Heart right ventricle (tissue), 16 donors: Measurements from ENCODE around the gene NR5A2. TPM values are rescaled to one million over a fixed set of nuclear protein-coding genes. Genes with fewer than 3 reads are reported as not detected.
A peak's percentile ranks its signal among the peaks of the same experiment; 100 is the strongest.

Experiments
- ATAC-seq, 8 donors: fragments of 200-7000 bp; cut with Tn5 transposase; one replicate each; pipeline ENCODE4 v1.9.1; 2020; ENCODE audit warnings: mild to moderate bottlenecking in 8 of 8, moderate library complexity in 8 of 8, moderate number of reproducible peaks in 1 of 8
- DNase-seq, 2 donors: peaks; one replicate each; pipeline ENCODE4 v3.0.0-alpha.2; 2020
- H3K27ac ChIP-seq, 10 donors: fragments of 200-600 bp; sonication (generic) in 2 of 10; one replicate each; pipeline versions ENCODE4 v1.5.0 to v1.8.0; 2020 to 2022; ENCODE audit warnings: mild to moderate bottlenecking in 3 of 10
- H3K27me3 ChIP-seq, 7 donors: fragments of 200-600 bp; one replicate each; pipeline ENCODE4 v1.8.0; 2021 to 2022; ENCODE audit warnings: mild to moderate bottlenecking in 2 of 7
- H3K36me3 ChIP-seq, 9 donors: fragments of 200-600 bp; sonication (generic) in 1 of 9; one replicate each; pipeline versions ENCODE4 v1.5.0 to v1.8.0; 2020 to 2022; ENCODE audit warnings: mild to moderate bottlenecking in 2 of 9
- H3K4me1 ChIP-seq, 9 donors: fragments of 200-600 bp; sonication (generic) in 1 of 9; one replicate each; pipeline versions ENCODE4 v1.5.0 to v1.8.0; 2020 to 2022; ENCODE audit warnings: mild to moderate bottlenecking in 4 of 9
- H3K4me3 ChIP-seq, 10 donors: fragments of 200-600 bp; sonication (generic) in 2 of 10; one replicate each; pipeline versions ENCODE4 v1.5.0 to v1.8.0; 2020 to 2022; ENCODE audit warnings: mild to moderate bottlenecking in 7 of 10, moderate library complexity in 2 of 10
- H3K9me3 ChIP-seq, 11 donors: fragments of 200-600 bp in 10 of 11; sonication (generic) in 2 of 11; one replicate each; pipeline versions ENCODE4 v1.5.0 to v1.8.0; 2013 to 2022; ENCODE audit warnings: mild to moderate bottlenecking in 2 of 11, control low read depth in 1 of 11, moderate library complexity in 1 of 11
- WGBS, 2 donors: extraction: QIAGEN DNeasy Blood & Tissue Kit; methylation state at CpG; one replicate each; pipeline ENCODE4 v1.1.7; 2013; ENCODE audit warnings: inconsistent platforms in 1 of 2; 5-methylcytosine and 5-hydroxymethylcytosine counted together
- intact Hi-C, 10 donors: fragments of 100-400 bp; cut with DNase I; formaldehyde crosslinking; loops; one replicate each; pipeline versions ENCODE4 v1.11.1 to v1.14.2; 2022
- polyA plus RNA-seq, 2 donors: library from polyadenylated mRNA; stranded (reverse); fragments of 200-250 nt; gene quantifications; one replicate each; pipeline ENCODE4 v1.2.3, GENCODE V29; 2013
- total RNA-seq, 10 donors: library from RNA; stranded (reverse); fragmentation: NEBNext Ultra II Directional in 3 of 10; extraction: Animal tissue kit (Norgen Biotek cat#: 25700) in 3 of 10; gene quantifications; one replicate each; pipeline versions ENCODE4 v1.2.1 to v1.2.4, GENCODE V29; 2021 to 2023
- TF ChIP-seq, protein P1 (sequence below), 9 donors: fragments of 200-600 bp; sonication (generic) in 2 of 9; IDR thresholded peaks; one replicate each; pipeline versions ENCODE4 v1.5.0 to v1.8.0; 2021 to 2022; ENCODE audit warnings: antibody characterized with exemption in 9 of 9, mild to moderate bottlenecking in 5 of 9, moderate library complexity in 1 of 9
- donor health status: Arrhythmogenic right ventricular cardiomyopathy.
- donor health status: ischemic (EF 13 %, LVEDD 7.1; RV severe dilation, severe dysfunction).
- donor health status: healthy with polysubstance abuse.
- donor health status: DM: no; HTN: yes; CAD: no.
- donor health status: DM: no; HTN: no; CAD: no.
- donor health status: ischemic (EF 25% LVEDD 6.9; RV normal size, moderate dysfunction).
- donor health status: ischemic (EF 25% LVEDD 5.7; RV mildly dilated, moderate dysfunction).
- donor health status: healthy.
- donor health status: DM: yes; HTN: yes; CAD: no.
- donor health status: Ischemic cardiomyopathy.
- donor health status: ischemic (EF 35%, LVEDD 5.7; RV mildly dilated, moderate dysfunction).
- donor health status: nonischemic (EF 11% LVEDD 7.7; RV severe dilation, severe dysfunction).
- donor health status: DM: yes; HTN: yes; CAD: no.
- donor health status: PGD.
- donor health status: ischemic (EF 29% LVEDD 5.4; RV normal size, mild dysfunction).
- donor health status: nonischemic (EF 23%, LVEDD 6.1; RV moderate dilation, normal function).

Gene NR5A2
- total and polyA plus RNA-seq, 12 donors: 0.52 to 1.9 (median 1.3) TPM

GRCh38 chr1:200075522-200075921 lies 48.0 kb downstream of the NR5A2 start:
- peak overlapping the region in 9 of 10 donors; percentile 11 to 70 (median 49) for H3K27ac ChIP-seq
- DNase-seq (peak in 1 of 2 donors; percentile 14), ATAC-seq (peak; percentile 46 to 85 (median 68))
- TF ChIP-seq, protein P1, sequence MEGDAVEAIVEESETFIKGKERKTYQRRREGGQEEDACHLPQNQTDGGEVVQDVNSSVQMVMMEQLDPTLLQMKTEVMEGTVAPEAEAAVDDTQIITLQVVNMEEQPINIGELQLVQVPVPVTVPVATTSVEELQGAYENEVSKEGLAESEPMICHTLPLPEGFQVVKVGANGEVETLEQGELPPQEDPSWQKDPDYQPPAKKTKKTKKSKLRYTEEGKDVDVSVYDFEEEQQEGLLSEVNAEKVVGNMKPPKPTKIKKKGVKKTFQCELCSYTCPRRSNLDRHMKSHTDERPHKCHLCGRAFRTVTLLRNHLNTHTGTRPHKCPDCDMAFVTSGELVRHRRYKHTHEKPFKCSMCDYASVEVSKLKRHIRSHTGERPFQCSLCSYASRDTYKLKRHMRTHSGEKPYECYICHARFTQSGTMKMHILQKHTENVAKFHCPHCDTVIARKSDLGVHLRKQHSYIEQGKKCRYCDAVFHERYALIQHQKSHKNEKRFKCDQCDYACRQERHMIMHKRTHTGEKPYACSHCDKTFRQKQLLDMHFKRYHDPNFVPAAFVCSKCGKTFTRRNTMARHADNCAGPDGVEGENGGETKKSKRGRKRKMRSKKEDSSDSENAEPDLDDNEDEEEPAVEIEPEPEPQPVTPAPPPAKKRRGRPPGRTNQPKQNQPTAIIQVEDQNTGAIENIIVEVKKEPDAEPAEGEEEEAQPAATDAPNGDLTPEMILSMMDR (IDR thresholded peaks at IDR 0.05): no peak
- H3K36me3 ChIP-seq: no peaks in the 10 kb centered on the region
- peak overlapping the region in 4 of 10 donors; percentile 7 to 19 (median 9) for H3K4me3 ChIP-seq
- H3K27me3 ChIP-seq: peaks cover 0 to 8% (median 0%) of the 10 kb centered on the region in 7 donors
- intact Hi-C loops: loop anchor here in 1 of 10 donors (10.0 kb wide), 1 partner anchor 109 kb away; no protein-coding TSS in a partner anchor
- H3K9me3 ChIP-seq: no peaks in the 10 kb centered on the region
- 2 to 13% methylated on average over 8 of the region's 8 CpGs for WGBS, 2 donors
- peaks cover 0 to 40% (median 28%) of the 10 kb centered on the region in 9 donors for H3K4me1 ChIP-seq

GRCh38 chr1:200075938-200076546 lies 48.5 kb downstream of the NR5A2 start:
- 10% methylated on average over 9 of the region's 9 CpGs for WGBS, 2 donors

DNA sequence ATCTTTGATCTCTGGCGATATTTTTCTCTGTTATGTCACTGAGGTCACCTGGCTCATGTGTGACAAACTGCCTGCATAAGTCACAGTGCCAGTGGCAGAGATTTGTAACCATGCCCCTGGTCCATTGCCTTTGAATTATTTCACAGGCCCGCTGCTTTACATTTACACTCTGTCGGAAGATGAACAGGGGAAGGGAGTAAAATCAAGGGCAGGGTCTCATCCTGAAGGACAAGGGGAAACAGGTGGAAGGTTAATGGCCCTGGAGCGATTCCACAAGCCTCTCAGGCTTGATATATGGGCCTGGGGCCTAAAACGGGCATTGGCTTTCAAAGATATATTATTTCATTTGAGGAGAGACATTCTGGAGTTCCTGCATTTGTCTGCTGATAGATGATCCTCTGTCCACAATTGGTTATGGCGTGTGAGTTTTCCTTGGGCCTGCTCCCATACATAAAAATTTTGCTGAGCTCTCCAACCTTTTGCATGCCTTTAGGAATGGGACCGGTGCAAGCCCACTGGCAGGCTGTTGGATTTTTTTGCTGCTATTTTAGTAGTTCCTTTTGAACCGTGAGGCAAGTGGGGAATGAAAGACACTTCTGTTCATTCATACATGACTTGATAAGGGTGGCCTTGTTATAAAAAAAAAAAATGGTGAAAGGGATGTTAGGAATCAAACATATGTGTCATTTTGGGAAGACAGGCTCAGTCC lies 51.9 kb downstream of the NR5A2 start:
- H3K36me3 ChIP-seq: no peaks in the 10 kb centered on the region
- DNase-seq: no peak
- WGBS, 2 donors: 67 to 74% methylated on average over 8 of the region's 8 CpGs
- H3K4me3 ChIP-seq: no peak overlapping the region
- no peak for ATAC-seq
- intact Hi-C loops: loop anchor here in 1 of 10 donors (10.0 kb wide), 1 partner anchor 105 kb away; no protein-coding TSS in a partner anchor
- TF ChIP-seq, protein P1 (IDR thresholded peaks at IDR 0.05): no peak
- H3K9me3 ChIP-seq: no peaks in the 10 kb centered on the region
- H3K4me1 ChIP-seq: peaks cover 0 to 39% (median 19%) of the 10 kb centered on the region in 9 donors
- H3K27ac ChIP-seq: no peak overlapping the region
- peaks cover 0 to 8% (median 0%) of the 10 kb centered on the region in 7 donors for H3K27me3 ChIP-seq

More at GRCh38 chr1:200075938-200076546, 48.5 kb downstream of the NR5A2 start:
- H3K4me3 ChIP-seq: peak overlapping the region in 4 of 10 donors; percentile 7 to 19 (median 9)
- TF ChIP-seq, protein P1 (IDR thresholded peaks at IDR 0.05): no peak
- H3K4me1 ChIP-seq: peaks cover 0 to 42% (median 28%) of the 10 kb centered on the region in 9 donors
- H3K36me3 ChIP-seq: no peaks in the 10 kb centered on the region
- DNase-seq: peak in 1 of 2 donors; percentile 73
- peak overlapping the region; percentile 4 to 70 (median 46) for H3K27ac ChIP-seq
- peaks cover 0 to 8% (median 0%) of the 10 kb centered on the region in 7 donors for H3K27me3 ChIP-seq
- peak; percentile 54 to 95 (median 90) for ATAC-seq
- no peaks in the 10 kb centered on the region for H3K9me3 ChIP-seq
- intact Hi-C loops: loop anchor here in 1 of 10 donors (2.0 to 10.0 kb wide), 2 partner anchors 23 to 109 kb away; no protein-coding TSS in a partner anchor
